HG03064 (cell line): ENCODE data around the gene AP2B1.
A peak's percentile ranks its signal among the peaks of the same experiment; 100 is the strongest.
"Not testable (repeated sequence)": the region's sequence is repeated elsewhere in the genome, so short reads cannot be mapped to it uniquely, and the experiment has no call there.

ENCODE experiments used
- ATAC-seq: cut with Tn5 transposase; IDR thresholded peaks from one replicate; pipeline ENCODE4 v1.9.1; 2021; ENCODE audit warnings: low read depth; ENCODE audit not compliant: unreplicated experiment

Gene AP2B1

DNA sequence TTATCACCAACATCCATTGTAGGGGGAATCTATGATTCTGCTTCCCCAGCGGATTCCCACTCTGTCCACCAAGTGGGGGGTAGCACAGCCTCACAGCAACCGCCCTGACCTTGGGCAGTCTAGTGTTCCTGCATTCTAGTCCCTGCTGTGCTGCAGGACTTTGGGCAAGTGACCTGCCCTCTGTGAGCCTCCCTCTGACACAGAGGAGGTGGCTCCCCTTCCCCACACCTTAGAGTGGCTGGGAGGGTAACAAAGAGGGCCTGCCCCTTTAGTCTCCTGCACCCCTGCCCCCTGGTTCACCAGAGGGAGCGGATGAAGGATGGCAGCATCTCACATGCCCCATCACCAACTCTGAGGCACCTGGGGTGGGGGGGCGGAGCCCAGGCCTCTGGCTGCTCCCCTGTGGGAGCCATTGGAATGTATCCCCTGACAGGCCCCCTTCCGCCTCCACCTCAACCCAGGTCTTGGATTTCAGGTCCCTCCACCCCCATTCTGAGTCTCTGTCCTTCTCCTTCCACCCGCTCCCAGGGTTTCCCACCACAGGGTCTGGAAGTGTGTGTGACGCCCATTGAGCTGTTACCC is 155.9 kb downstream of the AP2B1 start:
- no peak for ATAC-seq

DNA sequence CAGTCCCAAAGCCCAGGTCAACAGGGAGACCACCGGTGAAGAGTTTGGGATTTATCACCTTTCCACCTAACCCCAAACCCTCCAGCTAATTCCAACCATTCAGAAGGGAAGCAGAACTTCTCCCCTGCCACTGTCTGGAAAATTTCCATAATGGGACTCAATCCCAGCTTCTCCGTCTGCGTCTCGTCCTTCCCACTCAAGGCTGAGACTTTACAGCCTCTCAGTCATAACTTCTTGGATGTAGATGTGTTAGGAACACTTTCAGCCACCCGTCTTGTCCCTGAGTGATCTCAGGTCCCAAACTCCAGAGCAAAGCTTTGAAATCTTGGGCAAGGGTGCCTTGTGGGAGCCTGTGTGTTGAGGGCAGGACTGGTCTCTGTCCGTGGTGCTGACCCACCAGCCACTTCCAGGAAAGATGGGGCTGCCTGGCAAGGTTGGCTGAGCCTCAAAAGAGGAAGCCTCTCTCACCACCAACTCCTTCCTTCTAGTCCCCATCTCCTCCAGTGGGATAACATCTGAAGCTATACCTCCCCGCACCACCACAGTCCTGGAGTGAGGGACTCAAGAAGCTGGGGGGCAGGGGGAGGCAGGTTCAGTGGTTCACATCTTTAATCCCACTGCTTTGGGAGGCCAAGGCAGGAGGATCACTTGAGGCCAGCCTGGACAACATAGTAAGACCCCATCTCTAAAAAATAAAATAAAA is 156.7 kb downstream of the AP2B1 start:
- no peak for ATAC-seq

DNA sequence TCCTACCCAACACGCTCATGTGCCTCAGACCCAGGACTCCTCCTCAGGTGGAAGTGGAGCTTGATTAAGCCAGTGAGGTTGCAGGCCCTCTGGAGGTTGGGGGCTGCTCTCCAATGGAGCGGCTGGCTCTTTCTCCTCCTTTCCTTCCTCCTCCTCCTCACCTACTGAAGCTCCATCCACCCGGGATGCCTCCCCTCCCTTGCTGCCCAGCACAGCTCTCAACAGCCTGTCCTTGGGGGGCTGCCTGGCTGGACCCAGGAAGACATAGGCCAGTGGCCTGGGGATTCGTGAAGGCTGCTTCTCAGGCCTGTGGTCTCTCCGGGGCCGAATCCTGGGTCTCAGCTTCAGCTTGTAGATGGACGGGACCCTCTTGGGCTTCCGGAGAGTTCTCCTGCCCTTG is 157.7 kb downstream of the AP2B1 start:
- no peak for ATAC-seq

DNA sequence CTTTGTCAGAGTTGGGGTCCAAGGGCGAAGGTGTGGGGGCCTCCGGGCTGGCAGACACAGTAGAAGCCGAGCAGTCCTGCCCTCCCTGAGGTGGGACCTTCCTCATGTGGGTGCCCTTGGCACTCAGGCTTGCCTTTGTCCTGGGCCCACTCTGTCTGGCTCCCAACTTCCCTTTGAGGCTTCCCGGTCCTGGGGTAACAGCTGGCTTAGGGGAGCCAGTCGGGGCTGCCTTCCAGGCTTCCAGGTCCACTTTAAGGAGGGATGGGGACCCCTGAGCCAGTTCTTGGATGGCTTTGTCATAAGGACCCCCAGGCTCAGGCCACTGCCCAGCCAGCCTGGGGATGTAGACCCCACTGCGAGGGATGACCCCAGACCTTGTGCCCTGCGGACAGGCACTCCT is 158.1 kb downstream of the AP2B1 start:
- no peak for ATAC-seq

DNA sequence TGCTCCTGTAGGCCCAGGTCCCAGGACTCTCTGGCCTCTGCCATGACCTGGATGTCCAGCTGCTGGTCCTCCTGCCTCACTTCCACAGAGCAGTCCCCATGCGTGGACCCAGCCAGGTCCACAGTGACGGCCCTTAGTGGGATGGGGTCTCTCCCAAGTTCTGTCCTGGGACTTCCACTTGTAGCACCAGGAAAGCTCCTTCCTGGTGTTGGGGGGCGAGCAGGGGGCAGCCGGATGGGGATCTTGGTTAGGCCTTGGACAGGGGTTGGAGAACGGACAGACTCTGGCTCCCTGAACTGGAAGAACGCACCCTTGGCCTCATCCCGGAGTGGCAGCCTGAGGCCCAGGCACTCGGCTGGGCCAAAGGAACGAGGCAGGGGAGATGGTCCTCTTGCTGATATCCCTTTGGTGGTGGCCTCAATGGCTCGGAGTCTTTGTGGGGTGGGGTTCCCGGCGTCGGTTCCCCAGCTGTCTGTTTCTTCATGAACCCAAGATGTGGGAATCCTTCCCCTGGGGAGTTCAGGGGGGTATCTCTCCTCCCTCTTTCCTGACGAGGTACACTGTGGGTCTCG is 158.7 kb downstream of the AP2B1 start:
- ATAC-seq = no peak

DNA sequence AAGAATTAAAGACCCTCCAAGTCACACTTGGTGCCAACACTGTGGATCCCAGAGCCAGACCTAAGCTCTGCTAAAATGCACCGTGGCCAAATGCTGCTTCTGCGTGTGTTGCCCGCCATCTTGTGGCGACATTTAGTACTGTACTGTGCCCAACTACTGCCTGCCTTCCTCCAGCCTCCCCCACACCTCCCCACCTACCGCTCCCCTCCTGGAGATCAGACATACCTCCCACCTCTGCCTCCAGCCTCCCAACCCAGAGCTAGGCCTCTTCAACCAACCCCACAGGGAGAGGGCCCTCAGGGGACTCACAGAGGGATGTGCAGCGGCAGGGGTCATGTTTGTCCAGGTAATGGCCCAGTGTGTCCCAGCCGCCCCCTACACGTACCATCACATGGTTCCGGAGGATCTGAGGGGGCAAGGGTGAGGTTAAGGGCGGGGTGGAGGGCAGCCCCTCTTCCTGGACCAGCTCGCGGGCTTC is 160.5 kb downstream of the AP2B1 start:
- no peak for ATAC-seq

DNA sequence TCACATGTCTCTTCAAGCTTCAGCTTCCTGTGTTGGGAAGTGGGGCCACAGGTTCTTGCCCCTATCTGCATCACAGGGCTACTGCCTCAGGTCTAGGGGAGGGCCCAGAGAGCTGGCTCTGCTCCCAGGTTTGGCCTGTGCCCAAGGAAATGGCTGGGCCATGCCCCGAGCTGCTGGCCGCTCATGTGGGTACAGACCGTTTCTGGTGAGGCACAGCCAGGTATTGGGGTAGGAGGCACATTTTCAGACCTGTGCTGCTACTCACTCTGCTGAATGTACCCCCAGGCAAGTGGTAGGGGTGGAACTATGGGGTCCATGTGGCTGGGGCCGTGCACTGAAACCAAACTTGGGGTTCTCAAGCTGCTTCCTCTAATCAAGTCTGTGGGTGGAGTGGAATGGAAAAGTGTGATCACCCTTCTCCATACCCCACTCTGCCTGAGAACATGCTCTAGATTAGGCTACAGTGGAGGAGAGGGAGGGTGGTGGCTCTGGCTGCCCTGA is 161.3 kb downstream of the AP2B1 start:
- ATAC-seq = no peak

DNA sequence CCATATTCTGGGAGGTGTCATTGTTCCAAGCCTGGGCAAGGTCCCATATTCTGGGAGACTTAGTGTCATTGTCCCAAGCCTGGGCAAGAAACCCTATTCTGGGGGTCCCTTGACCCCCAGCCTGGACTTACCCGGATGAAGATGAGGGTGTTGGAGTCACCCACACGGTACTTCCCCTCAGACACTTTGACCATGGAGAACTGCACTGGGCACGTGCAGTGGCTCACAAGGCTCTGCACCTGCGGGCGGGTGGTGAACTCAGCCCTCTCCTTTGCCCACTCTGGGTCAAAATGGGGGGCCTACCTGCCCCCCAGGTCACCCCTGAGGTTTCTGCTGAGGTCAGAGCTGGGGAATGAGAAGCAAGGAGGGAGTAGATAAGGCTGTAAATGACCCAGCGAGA is 161.9 kb downstream of the AP2B1 start:
- no peak for ATAC-seq

DNA sequence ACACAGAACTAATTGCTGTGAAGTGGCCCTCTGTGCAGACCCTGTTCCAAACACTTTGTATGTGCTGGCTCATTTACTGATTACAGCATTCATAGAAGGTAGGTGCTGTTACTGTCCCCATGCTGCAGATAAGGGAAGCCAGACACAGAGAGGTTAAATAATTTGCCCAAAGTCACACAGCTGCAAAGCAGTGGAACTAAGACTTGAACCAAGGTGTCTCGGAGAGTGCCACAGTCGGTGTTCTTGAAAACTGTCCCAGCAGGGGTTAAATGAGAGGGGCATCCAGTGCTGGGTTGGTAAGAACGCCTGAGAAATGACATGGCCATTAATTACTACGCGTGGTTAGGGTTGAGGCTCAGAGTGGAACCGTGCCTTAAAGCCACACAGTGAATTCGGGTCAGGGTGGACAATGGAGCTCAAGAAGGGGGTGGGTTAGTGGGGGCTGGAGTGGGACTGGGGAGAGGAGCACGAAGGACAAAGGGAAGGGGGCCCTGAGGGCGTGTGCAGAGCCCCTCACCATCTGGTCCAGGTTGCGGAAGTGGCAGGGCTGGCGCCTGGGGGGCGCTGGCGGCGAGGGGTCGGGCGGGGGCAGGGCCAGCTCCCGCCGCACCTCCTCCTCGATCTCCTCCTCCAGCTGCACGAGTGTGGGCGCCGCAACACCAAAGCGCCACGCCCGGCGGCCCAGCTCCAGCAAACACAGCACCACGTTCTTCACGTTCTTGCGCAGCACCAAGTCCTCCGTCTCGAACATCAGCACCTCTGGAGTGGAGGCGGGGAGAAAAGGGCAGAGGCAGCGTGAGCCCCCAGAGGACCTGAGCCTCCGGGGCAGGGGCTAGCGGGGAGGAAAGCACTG is 162.7 kb downstream of the AP2B1 start:
- ATAC-seq = no peak

DNA sequence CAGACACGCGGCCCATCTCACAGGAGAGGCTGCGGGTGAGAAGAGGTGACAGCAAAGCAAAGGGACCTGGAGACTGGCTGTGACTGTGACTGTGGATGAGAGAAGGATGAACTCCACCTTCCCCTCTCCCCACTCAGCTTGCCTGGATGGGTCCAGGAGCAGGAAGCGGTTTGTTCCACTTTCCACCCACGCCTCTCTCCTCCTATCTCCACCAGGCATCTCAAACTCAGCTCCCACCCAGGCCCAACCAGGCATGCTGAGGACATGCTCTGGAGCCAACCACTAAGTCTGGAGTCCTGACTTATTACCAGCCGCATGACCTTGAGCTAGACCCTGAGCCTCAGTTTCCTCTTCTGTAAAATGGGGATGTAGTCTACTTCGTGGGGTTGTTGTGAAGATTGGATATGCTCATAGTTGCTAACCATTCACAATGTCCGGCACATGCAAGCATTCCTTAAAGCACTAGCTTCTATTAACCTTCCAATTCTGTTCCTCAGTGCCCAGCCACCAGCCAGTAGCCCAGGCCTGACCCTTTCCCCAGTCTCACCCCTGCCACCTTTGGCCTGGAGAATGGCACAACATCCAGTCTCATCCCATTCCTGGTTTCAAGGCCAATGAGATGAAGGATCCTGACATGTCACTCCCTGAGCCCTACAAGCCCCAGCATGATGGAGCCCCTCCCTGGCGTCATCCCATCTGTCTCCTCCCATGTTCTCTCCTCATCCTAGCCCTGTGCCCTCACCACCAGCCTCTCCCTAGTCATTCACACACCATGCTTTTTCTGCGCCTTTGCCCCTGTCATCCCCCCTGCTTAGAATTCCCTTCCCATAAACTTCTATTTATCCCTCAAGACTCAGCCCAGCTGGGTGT is 163.6 kb downstream of the AP2B1 start:
- ATAC-seq = no peak

DNA sequence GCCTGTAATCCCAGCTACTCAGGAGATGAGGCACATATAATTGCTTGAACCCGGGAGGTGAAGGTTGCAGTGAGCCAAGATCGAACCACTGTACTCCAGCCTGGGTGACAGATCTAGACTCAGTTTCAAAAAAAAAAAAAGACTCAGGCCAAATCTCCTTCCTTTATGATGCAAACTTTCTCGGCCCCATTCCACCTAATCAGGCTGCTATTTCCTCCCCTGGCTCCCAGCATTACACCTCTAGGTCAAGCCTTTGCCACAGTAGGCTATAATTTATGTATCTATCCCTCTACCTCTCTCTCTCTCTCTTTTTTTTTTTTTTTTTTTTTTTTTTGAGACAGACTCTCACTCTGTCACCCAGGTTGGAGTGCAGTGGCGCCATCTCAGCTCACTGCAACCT is 164.4 kb downstream of the AP2B1 start:
- ATAC-seq = not testable (repeated sequence)

DNA sequence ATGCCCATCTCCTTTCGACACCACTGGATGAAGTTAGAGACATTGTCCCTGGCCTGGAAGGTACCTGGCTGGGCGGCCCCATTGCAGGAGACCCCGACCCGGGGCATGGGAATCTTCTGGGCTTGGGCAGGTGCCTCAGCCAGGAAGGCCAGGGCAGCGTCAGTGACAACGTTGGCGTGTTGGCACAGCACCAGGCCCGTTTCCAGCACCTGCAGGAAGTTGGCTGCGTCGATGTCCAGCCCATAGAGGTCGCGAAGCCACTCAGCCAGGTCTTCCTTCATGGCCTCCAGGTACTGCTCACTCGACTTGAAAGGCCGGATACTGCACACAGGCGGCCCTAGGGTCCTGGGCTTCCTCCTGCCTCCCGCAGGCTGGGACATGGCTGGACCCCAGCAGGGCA is 165.3 kb downstream of the AP2B1 start:
- no peak for ATAC-seq

DNA sequence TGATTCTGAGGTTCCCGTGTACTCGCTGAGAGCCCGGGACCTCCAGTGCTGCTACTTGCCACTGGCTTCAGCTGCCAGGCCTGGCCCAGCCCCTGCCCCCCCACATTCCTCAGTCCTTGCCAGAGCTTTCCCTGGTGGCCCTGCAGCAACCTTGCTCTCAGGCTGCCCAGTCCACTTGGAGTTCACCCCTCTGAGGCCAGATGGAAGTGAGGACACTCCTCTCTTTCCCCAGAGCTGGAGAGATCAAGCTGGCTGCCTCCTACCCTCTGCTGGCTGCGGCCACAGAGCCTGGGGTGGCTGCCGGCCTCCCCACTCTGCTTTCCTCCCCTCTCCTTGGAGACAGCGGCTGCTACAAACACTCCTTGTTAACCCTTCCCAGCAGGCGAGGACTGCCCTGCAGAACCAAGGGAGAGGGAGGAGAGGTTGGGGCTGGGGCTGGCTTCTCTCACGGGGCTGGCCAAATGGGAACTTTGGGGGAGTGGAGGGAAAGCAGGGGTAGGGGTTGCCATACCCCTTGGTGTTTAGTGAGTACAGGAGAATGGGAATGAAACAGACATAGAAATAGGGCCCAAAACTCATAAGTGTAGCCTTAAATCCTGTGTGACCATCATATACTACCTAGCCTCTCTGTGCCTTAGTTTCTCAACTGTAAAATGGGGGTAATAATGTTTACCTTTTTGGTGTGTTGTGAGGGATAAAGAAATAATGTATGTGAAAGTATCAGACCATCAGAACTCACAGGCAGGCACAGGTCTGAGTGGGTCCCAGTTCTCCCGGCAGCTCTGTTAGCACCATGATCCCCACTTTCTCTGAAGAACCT is 166.0 kb downstream of the AP2B1 start, which contains the start of gene GAS2L2:
GAS2L2 (minus strand) TSS at position 295 of the 820 bp plus-strand sequence. CDS start 389 bp downstream, outside the sequence.
- no peak for ATAC-seq

DNA sequence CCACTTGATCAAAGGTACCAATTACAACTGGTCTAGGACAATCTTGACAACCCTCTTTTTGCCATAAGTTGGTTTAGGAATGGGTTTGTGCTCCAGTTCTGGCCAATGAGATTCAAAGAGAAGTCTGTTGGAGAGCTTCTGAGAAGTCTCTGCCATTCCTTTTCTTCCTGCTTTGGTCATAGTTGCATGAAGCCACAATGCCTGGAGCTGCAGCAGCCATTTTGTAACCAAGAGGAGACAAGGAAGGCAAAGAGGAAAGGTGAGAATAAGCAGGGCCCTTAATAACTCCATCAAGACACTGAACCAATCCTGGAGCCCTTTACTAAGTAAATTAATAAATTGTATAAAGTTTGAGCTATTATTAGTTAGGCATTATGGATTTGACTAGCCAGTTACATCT is 170.1 kb downstream of the AP2B1 start:
- ATAC-seq = no peak

DNA sequence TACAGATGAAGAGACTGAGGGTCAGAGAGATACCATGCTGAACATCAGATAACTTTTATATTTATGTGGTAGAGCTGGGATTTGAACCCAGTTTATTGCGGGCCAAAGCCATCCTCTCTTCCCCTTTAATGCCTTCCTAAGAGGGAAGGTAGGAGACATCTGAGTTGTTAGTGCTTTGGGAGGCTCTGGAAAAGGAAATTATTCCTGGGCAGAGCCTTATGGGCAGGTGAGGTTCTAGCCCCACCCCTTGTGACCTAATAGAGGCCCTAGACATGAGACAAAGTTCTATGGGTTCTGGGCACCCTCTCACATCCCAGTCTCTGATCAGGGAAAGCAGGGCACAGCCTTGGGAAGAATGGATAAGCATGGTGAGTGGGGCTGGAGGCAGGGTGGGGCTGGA is 173.5 kb downstream of the AP2B1 start, which contains the start of gene C17orf50:
C17orf50 (plus strand) TSS at position 301 of the 400 bp plus-strand sequence; CDS start at position 356, 55 bp downstream.
- no peak for ATAC-seq

DNA sequence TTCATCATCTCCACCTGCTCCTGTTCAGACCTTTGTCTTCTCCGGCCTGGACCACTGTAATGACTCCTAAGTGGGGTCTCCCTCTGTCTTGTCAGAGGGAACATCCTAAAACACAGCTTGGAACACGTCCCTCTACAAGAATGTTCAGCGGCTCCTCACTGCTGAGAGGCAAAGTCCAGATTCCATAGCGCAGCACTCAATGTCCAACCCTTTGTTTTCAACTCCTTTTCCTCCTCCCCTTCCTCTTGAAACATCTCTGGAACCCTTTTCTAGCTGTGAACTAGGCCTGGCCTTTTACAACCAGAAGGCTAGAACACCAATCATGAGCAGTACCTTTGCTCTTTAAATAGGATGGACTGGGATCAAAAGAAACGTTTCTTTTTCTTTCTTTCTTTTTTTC is 174.5 kb downstream of the AP2B1 start:
- no peak for ATAC-seq

DNA sequence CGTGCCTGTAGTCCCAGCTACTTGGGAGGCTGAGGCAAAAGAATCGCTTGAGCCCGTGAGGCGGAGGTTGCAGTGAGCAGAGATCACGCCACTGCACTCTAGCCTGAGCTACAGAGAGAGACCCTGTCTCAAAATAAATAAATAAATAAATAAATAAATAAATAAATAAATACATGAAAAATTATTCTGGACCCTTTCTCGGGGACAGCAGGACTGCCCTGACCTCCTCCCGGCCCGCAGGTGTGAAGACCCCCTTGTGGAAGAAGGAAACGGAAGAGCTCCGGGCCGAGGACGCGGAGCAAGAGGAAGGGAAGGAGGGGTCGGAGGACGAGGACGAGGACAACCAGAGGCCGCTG is 176.6 kb downstream of the AP2B1 start:
- no peak for ATAC-seq

DNA sequence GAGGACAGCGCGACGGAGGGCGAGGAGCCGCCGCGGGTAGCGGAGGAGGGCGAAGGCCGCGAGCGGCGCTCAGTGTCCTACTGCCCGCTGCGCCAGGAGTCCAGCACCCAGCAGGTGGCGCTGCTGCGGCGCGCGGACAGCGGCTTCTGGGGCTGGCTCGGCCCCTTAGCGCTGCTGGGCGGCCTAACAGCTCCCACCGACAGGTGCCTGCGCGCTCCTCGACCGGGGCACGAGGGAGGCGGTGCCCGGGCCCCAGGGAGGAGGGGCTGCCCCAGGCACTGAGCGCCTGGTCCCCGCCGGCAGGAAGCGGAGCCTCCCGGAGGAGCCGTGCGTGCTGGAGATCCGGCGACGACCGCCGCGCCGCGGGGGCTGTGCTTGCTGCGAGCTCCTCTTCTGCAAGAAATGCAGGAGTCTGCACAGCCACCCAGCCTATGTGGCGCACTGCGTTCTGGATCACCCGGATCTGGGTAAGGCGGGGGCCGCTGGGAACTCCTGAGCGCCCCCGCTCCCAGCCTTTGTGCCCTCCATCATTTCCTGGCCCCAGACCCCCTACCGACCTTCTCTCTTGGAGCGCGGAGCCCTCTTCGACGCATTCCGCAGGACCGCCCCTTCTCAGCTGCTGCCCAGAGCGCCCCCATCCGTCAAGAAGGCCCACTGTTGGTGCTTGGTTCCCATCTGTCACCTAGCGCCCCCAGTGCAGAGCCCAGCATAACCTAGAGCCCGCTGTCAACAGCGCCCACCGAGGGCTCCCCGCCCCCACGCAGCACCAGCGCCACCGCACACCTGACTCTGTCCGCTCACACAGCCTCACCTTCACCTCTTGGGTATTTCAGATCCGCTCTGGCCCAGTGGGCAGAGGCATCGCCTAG is 177.2 kb downstream of the AP2B1 start:
- ATAC-seq = peak; percentile 83
